Bone marrow (tissue), 2 donors: ENCODE results near the gene ARIH2.
A peak's percentile ranks its signal among the peaks of the same experiment; 100 is the strongest.

Source experiments
- DNase-seq, 2 donors: peaks; one replicate each; lab custom pipeline; 2025; lab: John Stamatoyannopoulos, UW

The ARIH2 gene

GRCh38 chr3:48929358-48930035 is 10.9 kb downstream of the ARIH2 start:
- no peak for DNase-seq

- DNase-seq = no peak
Observed at GRCh38 chr3:48930590-48930989, 11.9 kb downstream of the ARIH2 start.

GRCh38 chr3:48931944-48932580 is 13.4 kb downstream of the ARIH2 start:
- no peak for DNase-seq

GRCh38 chr3:48934333-48934991 is 15.8 kb downstream of the ARIH2 start:
- no peak for DNase-seq

- DNase-seq = peak in 1 of 2 donors; percentile 38
Observed at GRCh38 chr3:48935530-48935929, 16.9 kb downstream of the ARIH2 start.

GRCh38 chr3:48938156-48938555 is 19.5 kb downstream of the ARIH2 start:
- no peak for DNase-seq

GRCh38 chr3:48938689-48939088 is 20.0 kb downstream of the ARIH2 start:
- no peak for DNase-seq

GRCh38 chr3:48945432-48945831 is 26.8 kb downstream of the ARIH2 start:
- no peak for DNase-seq

GRCh38 chr3:48945891-48946549 is 27.4 kb downstream of the ARIH2 start:
- no peak for DNase-seq

- DNase-seq = no peak
Observed at GRCh38 chr3:48949376-48949717, 30.7 kb downstream of the ARIH2 start.

GRCh38 chr3:48950051-48950450 is 31.4 kb downstream of the ARIH2 start:
- no peak for DNase-seq

GRCh38 chr3:48951764-48952163 is 33.1 kb downstream of the ARIH2 start:
- DNase-seq = peak in 1 of 2 donors; percentile 13

- DNase-seq = no peak
Observed at GRCh38 chr3:48952510-48953118, 34.0 kb downstream of the ARIH2 start.

GRCh38 chr3:48957006-48957705 is 38.5 kb downstream of the ARIH2 start:
- no peak for DNase-seq

- DNase-seq = no peak
Observed at GRCh38 chr3:48960841-48961413, 42.3 kb downstream of the ARIH2 start.

- DNase-seq = no peak
Observed at GRCh38 chr3:48962340-48962739, 43.7 kb downstream of the ARIH2 start.

- no peak for DNase-seq
Observed at GRCh38 chr3:48962939-48963338, 44.3 kb downstream of the ARIH2 start.

- no peak for DNase-seq
Observed at GRCh38 chr3:48963591-48963990, 44.9 kb downstream of the ARIH2 start.

- no peak for DNase-seq
Observed at GRCh38 chr3:48966367-48966766, 47.7 kb downstream of the ARIH2 start.

GRCh38 chr3:48966876-48967361 is 48.3 kb downstream of the ARIH2 start:
- DNase-seq = no peak

- DNase-seq = no peak
Observed at GRCh38 chr3:48970586-48970985, 51.9 kb downstream of the ARIH2 start.
